Stimulated activated CD8-positive, alpha-beta memory T cell treated with anti-CD3 and anti-CD28 coated beads, Interleukin-4, amount 100 ng/mL, for 24 hours (primary cell): Measurements from ENCODE around the gene MFSD12.
"Not testable (repeated sequence)": the region's sequence is repeated elsewhere in the genome, so short reads cannot be mapped to it uniquely, and the experiment has no call there.

Experiments
- DNase-seq: peaks from one replicate; pipeline ENCODE4 v3.0.0-alpha.2; 2020; ENCODE audit warnings: low read depth

MFSD12 gene

GRCh38 chr19:3584036-3584802 lies 26.8 kb upstream of the MFSD12 start:
- DNase-seq = not testable (repeated sequence)

GRCh38 chr19:3581792-3582191 lies 24.4 kb upstream of the MFSD12 start:
- not testable (repeated sequence) for DNase-seq

- no peak for DNase-seq
Observed at GRCh38 chr19:3580156-3580934, 23.0 kb upstream of the MFSD12 start.

- DNase-seq = no peak
Observed at GRCh38 chr19:3578390-3578789, 21.0 kb upstream of the MFSD12 start.

GRCh38 chr19:3577723-3578344 lies 20.4 kb upstream of the MFSD12 start:
- no peak for DNase-seq

- no peak for DNase-seq
Observed at GRCh38 chr19:3576696-3577443, 19.5 kb upstream of the MFSD12 start.

- DNase-seq = no peak
Observed at GRCh38 chr19:3575949-3576673, 18.7 kb upstream of the MFSD12 start.

- DNase-seq = no peak
Observed at GRCh38 chr19:3575260-3575741, 17.9 kb upstream of the MFSD12 start.

- peak; percentile 71 for DNase-seq
Observed at GRCh38 chr19:3573858-3574637, 16.7 kb upstream of the MFSD12 start.

GRCh38 chr19:3573162-3573857 lies 15.9 kb upstream of the MFSD12 start:
- DNase-seq = no peak

- DNase-seq = no peak
Observed at GRCh38 chr19:3572855-3573161, 15.4 kb upstream of the MFSD12 start, which contains the start of gene HMG20B. Gene HMG20B (plus strand): TSS chr19:3572944. CDS start chr19:3573310, 366 bp downstream.

- peak; percentile 99 for DNase-seq
Observed at GRCh38 chr19:3572132-3572854, 14.9 kb upstream of the MFSD12 start.

GRCh38 chr19:3570606-3571011 lies 13.2 kb upstream of the MFSD12 start:
- no peak for DNase-seq

- DNase-seq = not testable (repeated sequence)
Observed at GRCh38 chr19:3570042-3570441, 12.7 kb upstream of the MFSD12 start.

- DNase-seq = no peak
Observed at GRCh38 chr19:3565139-3565538, 7.8 kb upstream of the MFSD12 start.

- no peak for DNase-seq
Observed at GRCh38 chr19:3563709-3564524, 6.5 kb upstream of the MFSD12 start.

- peak; percentile 55 for DNase-seq
Observed at GRCh38 chr19:3556978-3557460, 367 bp downstream of the MFSD12 start.

GRCh38 chr19:3556423-3556977 lies 886 bp downstream of the MFSD12 start:
- DNase-seq = no peak
